ENCODE data around the gene HOXC9.

Gene HOXC9

GRCh38 chr12:53963434-53964314 is 36.3 kb upstream of the HOXC9 start:
- DNase-seq, result no peak

- DNase-seq, result no peak
These were observed 35.6 kb upstream of the HOXC9 start for GRCh38 chr12:53964315-53964713.

GRCh38 chr12:53965281-53966084 is 34.5 kb upstream of the HOXC9 start:
- DNase-seq, result no peak

GRCh38 chr12:53966085-53966384 is 33.9 kb upstream of the HOXC9 start:
- no peak for DNase-seq

GRCh38 chr12:53966385-53967133 is 33.4 kb upstream of the HOXC9 start:
- DNase-seq, result peak; percentile 75

- DNase-seq, result no peak
These were observed 32.5 kb upstream of the HOXC9 start for GRCh38 chr12:53967421-53967925.

- no peak for DNase-seq
These were observed 31.5 kb upstream of the HOXC9 start for GRCh38 chr12:53968214-53969127.

GRCh38 chr12:53969588-53970259 is 30.2 kb upstream of the HOXC9 start:
- DNase-seq, result no peak

GRCh38 chr12:53970451-53970850 is 29.5 kb upstream of the HOXC9 start:
- no peak for DNase-seq

- no peak for DNase-seq
These were observed 28.8 kb upstream of the HOXC9 start for GRCh38 chr12:53971129-53971528.

- no peak for DNase-seq
These were observed 28.3 kb upstream of the HOXC9 start for GRCh38 chr12:53971686-53972085.

GRCh38 chr12:53972152-53972702 is 27.7 kb upstream of the HOXC9 start:
- DNase-seq, result no peak

- DNase-seq, result no peak
These were observed 27.2 kb upstream of the HOXC9 start, which contains the start of gene HOXC11 for GRCh38 chr12:53972722-53973235. Gene HOXC11 (plus strand): TSS chr12:53973126. CDS start chr12:53973242, 116 bp downstream.

GRCh38 chr12:53973236-53974042 is 26.5 kb upstream of the HOXC9 start:
- DNase-seq, result no peak

- DNase-seq, result no peak
These were observed 25.6 kb upstream of the HOXC9 start, which contains the start of gene HOTAIR for GRCh38 chr12:53974084-53975063. Gene HOTAIR (minus strand): TSS chr12:53974954.

- no peak for DNase-seq
These were observed 24.9 kb upstream of the HOXC9 start for GRCh38 chr12:53975064-53975471.

- DNase-seq, result no peak
These were observed 24.3 kb upstream of the HOXC9 start for GRCh38 chr12:53975479-53976152.

Measured in retina (tissue), 1 donor.